Uterus (tissue), 2 donors: ENCODE measurements around the gene AMBP.

ENCODE experiments used
- POLR2A ChIP-seq, 2 donors: fragments of 450-650 bp; IDR thresholded peaks; one replicate each; pipeline ENCODE4 v1.6.1; 2016; ENCODE audit warnings: antibody characterized with exemption in 2 of 2, mild to moderate bottlenecking in 1 of 2, moderate library complexity in 1 of 2
- TF ChIP-seq, protein P1 (sequence below), 4 experiments: fragments of 200-600 bp in 2 of 4; fragments of 450-650 bp in 2 of 4; sonication (generic) in 2 of 4; IDR thresholded peaks; one replicate each; pipeline ENCODE4 v1.5.1; 2016 to 2019; ENCODE audit warnings: antibody characterized with exemption in 4 of 4, mild to moderate bottlenecking in 2 of 4, moderate library complexity in 1 of 4

- no peak for TF ChIP-seq POLR2A (IDR thresholded peaks at IDR 0.05)
- TF ChIP-seq, protein P1, sequence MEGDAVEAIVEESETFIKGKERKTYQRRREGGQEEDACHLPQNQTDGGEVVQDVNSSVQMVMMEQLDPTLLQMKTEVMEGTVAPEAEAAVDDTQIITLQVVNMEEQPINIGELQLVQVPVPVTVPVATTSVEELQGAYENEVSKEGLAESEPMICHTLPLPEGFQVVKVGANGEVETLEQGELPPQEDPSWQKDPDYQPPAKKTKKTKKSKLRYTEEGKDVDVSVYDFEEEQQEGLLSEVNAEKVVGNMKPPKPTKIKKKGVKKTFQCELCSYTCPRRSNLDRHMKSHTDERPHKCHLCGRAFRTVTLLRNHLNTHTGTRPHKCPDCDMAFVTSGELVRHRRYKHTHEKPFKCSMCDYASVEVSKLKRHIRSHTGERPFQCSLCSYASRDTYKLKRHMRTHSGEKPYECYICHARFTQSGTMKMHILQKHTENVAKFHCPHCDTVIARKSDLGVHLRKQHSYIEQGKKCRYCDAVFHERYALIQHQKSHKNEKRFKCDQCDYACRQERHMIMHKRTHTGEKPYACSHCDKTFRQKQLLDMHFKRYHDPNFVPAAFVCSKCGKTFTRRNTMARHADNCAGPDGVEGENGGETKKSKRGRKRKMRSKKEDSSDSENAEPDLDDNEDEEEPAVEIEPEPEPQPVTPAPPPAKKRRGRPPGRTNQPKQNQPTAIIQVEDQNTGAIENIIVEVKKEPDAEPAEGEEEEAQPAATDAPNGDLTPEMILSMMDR (IDR thresholded peaks at IDR 0.05), result no peak
These were observed at the start of gene AMBP for GRCh38 chr9:114078021-114078780.
